Measurements from ENCODE around the gene CPLX1.

Gene CPLX1

GRCh38 chr4:786861-787300 is 39.0 kb downstream of the CPLX1 start:
- Histone ChIP-seq H3K4me3 (ENCODE audit: low read depth, low read length) (no peak overlapping the region), H3K27me3 (replicated peaks) (peaks cover 29% of the 10 kb centered on the region)

DNA sequence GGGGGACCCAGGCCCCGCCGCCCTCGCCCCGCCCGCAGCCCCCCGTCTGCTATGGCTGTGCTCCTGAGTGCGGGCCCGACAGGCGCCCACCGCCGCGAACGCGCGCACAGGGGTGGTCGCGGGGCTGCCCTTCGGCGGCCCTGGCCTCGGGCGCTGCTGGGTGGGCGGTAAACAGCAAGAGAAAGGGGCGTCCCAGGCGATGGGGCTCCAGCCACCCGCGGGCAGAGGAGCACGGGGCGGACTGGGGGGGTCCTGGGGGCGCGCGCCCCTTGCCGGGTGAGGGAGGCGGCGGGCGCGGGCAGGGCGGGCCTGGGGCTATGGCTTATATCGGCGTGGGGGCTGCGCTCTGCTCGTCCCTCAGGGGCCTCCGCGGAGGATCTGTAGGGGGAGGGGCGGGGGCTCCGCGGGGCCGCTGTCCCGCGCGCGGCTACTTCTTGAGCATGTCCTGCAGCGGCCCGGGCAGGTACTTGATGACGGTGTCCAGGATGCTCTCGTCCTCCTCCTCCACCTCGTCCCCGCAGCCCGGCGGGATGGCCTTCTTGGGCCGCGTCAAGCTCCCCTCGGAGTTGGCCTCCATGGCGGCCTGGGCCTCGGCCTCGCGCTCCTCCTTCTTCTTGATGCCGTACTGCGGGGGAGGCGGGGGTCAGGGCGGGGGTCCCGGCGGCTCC is 39.7 kb downstream of the CPLX1 start:
- in situ Hi-C loops (cut with HindIII; ENCODE audit: low pct_ligation_motif_present, low sequenced_read_pairs): no loop called here
- TF ChIP-seq, protein P1, sequence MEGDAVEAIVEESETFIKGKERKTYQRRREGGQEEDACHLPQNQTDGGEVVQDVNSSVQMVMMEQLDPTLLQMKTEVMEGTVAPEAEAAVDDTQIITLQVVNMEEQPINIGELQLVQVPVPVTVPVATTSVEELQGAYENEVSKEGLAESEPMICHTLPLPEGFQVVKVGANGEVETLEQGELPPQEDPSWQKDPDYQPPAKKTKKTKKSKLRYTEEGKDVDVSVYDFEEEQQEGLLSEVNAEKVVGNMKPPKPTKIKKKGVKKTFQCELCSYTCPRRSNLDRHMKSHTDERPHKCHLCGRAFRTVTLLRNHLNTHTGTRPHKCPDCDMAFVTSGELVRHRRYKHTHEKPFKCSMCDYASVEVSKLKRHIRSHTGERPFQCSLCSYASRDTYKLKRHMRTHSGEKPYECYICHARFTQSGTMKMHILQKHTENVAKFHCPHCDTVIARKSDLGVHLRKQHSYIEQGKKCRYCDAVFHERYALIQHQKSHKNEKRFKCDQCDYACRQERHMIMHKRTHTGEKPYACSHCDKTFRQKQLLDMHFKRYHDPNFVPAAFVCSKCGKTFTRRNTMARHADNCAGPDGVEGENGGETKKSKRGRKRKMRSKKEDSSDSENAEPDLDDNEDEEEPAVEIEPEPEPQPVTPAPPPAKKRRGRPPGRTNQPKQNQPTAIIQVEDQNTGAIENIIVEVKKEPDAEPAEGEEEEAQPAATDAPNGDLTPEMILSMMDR (IDR thresholded peaks at IDR 0.05; ENCODE audit: low read depth, low read length, missing control alignments): no peak
- no peak overlapping the region for H3K27ac ChIP-seq

More at GRCh38 chr4:786861-787300, 39.0 kb downstream of the CPLX1 start:
- TF ChIP-seq, protein P1 (IDR thresholded peaks at IDR 0.05; ENCODE audit: low read depth, low read length, missing control alignments): peak; percentile 26
- Histone ChIP-seq H3K36me3 (replicated peaks) (no peaks in the 10 kb centered on the region), H3K27ac (no peak overlapping the region)
- in situ Hi-C loops (cut with HindIII; ENCODE audit: low pct_ligation_motif_present, low sequenced_read_pairs): no loop called here
- DNase-seq: no peak

GRCh38 chr4:785332-786073 is 40.4 kb downstream of the CPLX1 start:
- no peak for DNase-seq
- no peak overlapping the region for H3K4me3 ChIP-seq (ENCODE audit: low read depth, low read length)
- TF ChIP-seq, protein P1 (IDR thresholded peaks at IDR 0.05; ENCODE audit: low read depth, low read length, missing control alignments): no peak
- peaks cover 26% of the 10 kb centered on the region for H3K27me3 ChIP-seq (replicated peaks)
- no peak overlapping the region for H3K27ac ChIP-seq
- in situ Hi-C loops (cut with HindIII; ENCODE audit: low pct_ligation_motif_present, low sequenced_read_pairs): no loop called here
- H3K36me3 ChIP-seq (replicated peaks): no peaks in the 10 kb centered on the region

More for the DNA sequence above, 39.7 kb downstream of the CPLX1 start:
- H3K27me3 ChIP-seq (replicated peaks): peaks cover 26% of the 10 kb centered on the region
- no peaks in the 10 kb centered on the region for H3K36me3 ChIP-seq (replicated peaks)
- DNase-seq: no peak
- H3K4me3 ChIP-seq (ENCODE audit: low read depth, low read length): no peak overlapping the region

DNA sequence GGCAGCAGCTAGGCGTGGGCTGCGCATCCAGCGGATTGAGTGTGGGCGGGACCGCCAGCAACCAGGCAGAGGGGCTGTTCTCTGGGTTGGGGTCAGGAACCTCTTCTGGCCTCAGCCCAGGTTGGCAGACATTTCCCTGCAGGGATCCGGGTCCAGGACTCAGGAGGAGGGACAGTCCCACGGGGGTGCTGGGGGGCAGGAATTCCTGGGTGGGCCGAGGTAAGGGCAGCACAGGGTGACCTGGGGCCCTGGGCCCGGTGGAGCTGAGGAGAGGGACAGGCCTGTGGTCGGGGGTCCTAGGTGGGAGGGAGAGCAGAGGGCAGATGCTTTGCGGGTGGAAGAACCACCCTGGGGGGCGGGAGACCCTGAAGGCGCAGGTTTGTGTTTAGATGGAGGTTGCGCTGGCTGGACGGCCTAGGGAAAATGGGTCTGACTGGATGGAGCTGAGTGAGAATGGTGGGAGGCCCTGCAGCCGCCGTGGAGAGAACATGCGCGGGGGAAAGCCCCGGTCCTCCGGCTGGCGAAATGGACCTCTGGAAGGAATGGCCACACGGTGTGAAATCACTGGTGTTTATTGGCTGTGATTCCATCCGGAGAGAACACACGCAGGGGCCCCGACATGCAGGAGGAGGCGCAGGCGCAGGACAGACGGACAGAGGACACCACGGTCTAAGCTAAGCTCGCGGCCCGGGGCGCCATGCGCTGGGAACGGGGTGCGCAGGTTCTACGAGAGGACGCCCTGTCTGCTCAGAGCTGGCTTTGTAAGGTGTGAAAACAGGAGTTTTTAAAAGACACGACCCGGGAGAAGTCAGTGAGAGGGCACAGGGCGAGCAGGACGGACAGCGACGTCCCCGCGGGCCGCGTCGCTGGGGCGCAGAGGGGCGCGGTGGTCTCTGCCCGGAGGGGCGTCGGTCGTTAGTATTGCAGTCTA is 41.3 kb downstream of the CPLX1 start:
- no peak for DNase-seq
- Histone ChIP-seq H3K36me3 (replicated peaks) (peaks cover 3% of the 10 kb centered on the region), H3K27me3 (replicated peaks) (peaks cover 26% of the 10 kb centered on the region), H3K27ac (no peak overlapping the region), H3K4me3 (ENCODE audit: low read depth, low read length) (no peak overlapping the region)
- TF ChIP-seq, protein P1 (IDR thresholded peaks at IDR 0.05; ENCODE audit: low read depth, low read length, missing control alignments): no peak
- in situ Hi-C loops (cut with HindIII; ENCODE audit: low pct_ligation_motif_present, low sequenced_read_pairs): no loop called here

- peak; percentile 98 for DNase-seq
- TF ChIP-seq, protein P1 (IDR thresholded peaks at IDR 0.05; ENCODE audit: low read depth, low read length, missing control alignments): no peak
- peak overlapping the region; percentile 91 for H3K4me3 ChIP-seq (ENCODE audit: low read depth, low read length)
- H3K27ac ChIP-seq: peak overlapping the region; percentile 88
- peaks cover 22% of the 10 kb centered on the region for H3K36me3 ChIP-seq (replicated peaks)
- in situ Hi-C loops (cut with HindIII; ENCODE audit: low pct_ligation_motif_present, low sequenced_read_pairs): no loop called here
- peaks cover 17% of the 10 kb centered on the region for H3K27me3 ChIP-seq (replicated peaks)
These were observed 44.3 kb downstream of the CPLX1 start for GRCh38 chr4:781493-782216.

Data from brain microvascular endothelial cell (primary cell).